GM12892 (cell line): ENCODE data around the gene IFNLR1.

Source experiments
- POLR2A ChIP-seq: IDR thresholded peaks from 2 replicates; pipeline ENCODE4 v1.6.1; 2011; ENCODE audit warnings: low read depth, low read length, control low read depth
- TAF1 ChIP-seq: IDR thresholded peaks from 2 replicates; pipeline ENCODE4 v1.6.1; 2011; ENCODE audit warnings: low read depth, mild to moderate bottlenecking, control low read depth, low read length, borderline replicate concordance

DNA sequence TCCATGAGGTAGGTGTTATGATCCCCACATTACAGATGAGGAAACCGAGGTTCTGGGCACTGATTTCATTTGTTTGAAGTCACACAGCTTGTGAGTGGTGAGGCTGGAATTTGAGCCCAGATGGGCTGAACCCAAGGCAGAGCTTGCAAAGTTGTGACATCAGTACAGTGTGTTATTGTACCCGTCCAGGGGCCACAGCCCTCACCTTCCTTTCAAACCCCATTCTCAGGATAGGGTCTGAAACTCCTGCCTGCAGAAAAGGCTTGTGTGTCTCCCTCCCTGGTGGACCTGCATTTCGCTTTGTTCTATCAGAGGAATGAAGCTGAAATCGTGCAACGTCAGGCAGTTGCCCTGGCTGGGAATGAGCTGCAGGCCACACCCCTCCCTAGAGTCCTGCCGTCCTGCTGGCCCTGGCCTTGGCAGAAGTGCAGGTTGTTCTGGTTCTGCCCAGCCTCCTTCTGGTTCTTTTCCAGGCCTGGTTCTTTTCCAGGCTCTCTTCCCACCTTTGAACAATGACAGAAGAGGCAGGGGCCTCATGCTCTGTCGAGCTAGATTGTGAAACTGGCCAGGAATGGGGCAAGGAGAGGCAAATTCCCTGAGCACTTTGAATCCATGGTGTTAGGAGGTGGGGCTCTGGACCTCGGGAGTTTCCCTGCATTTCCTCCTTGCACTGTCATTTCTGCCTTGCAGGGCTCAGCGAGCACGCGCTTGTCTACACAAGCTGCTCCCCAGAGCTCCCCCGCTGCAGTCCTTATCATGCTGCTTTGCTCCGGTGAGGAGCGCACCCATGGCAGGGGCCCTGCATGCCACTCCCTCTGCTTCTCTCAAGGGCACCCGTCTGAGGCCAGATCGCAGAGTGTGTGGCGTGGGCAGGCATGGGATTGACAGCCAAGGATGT lies 67.0 kb downstream of the IFNLR1 start:
- TF ChIP-seq POLR2A (no peak), TAF1 (no peak)
